PFSK-1 (cell line): ENCODE results near the gene SLC19A1.

Source experiments
- FOXP2 ChIP-seq: optimal IDR thresholded peaks from 2 replicates; pipeline ENCODE3; 2011; ENCODE audit warnings: borderline replicate concordance, control low read depth, inconsistent platforms; ENCODE audit not compliant: insufficient read depth; ENCODE audit errors: extremely low read length, extremely low read depth
- POLR2AphosphoS5 ChIP-seq: IDR thresholded peaks from 2 replicates; pipeline ENCODE4 v1.6.1; 2012; ENCODE audit warnings: low read depth, mild to moderate bottlenecking, control low read depth, low read length, moderate library complexity
- REST ChIP-seq, 2 experiments: IDR thresholded peaks; 2 replicates each; pipeline versions ENCODE4 v1.6.1 to v1.8.0; 2011 to 2012; ENCODE audit warnings: low read depth in 2 of 2, low read length in 2 of 2, control low read depth in 1 of 2, inconsistent platforms in 1 of 2, mild to moderate bottlenecking in 1 of 2, moderate library complexity in 1 of 2; ENCODE audit not compliant: insufficient read depth in 1 of 2

- TF ChIP-seq REST (IDR thresholded peaks at IDR 0.05; ENCODE audit: insufficient read depth in 1 of 2, low read depth in 2 of 2, low read length in 2 of 2) (no peak), FOXP2 (no peak), POLR2AphosphoS5 (no peak)
Measured at GRCh38 chr21:45533361-45533845, 8.8 kb downstream of the SLC19A1 start.
